Esophagus muscularis mucosa (tissue), 3 donors: ENCODE measurements around the gene ZNF655.

Experiments used
- CTCF ChIP-seq, 3 experiments: fragments of 200-600 bp in 2 of 3; fragments of 450-650 bp in 1 of 3; sonication (generic) in 2 of 3; IDR thresholded peaks; one replicate each; pipeline ENCODE4 v1.5.1; 2017 to 2019; ENCODE audit warnings: antibody characterized with exemption in 3 of 3, mild to moderate bottlenecking in 2 of 3, moderate library complexity in 1 of 3
- POLR2A ChIP-seq: fragments of 450-650 bp; IDR thresholded peaks from one replicate; pipeline ENCODE4 v1.6.1; 2017; ENCODE audit warnings: antibody characterized with exemption, moderate library complexity, mild to moderate bottlenecking, low read depth
- POLR2AphosphoS5 ChIP-seq, 2 donors: sonication (generic); formaldehyde crosslinking; IDR thresholded peaks; one replicate each; pipeline ENCODE4 v1.6.1; 2017; ENCODE audit warnings: antibody characterized with exemption in 2 of 2

GRCh38 chr7:99571768-99572167, 13.3 kb downstream of the ZNF655 start:
- TF ChIP-seq POLR2A (no peak), CTCF (IDR thresholded peaks at IDR 0.05) (no peak), POLR2AphosphoS5 (IDR thresholded peaks at IDR 0.05) (no peak)
